ENCODE results near the gene TAS2R8.
"Not testable (repeated sequence)": the region's sequence is repeated elsewhere in the genome, so short reads cannot be mapped to it uniquely, and the experiment has no call there.

The TAS2R8 gene, protein sequence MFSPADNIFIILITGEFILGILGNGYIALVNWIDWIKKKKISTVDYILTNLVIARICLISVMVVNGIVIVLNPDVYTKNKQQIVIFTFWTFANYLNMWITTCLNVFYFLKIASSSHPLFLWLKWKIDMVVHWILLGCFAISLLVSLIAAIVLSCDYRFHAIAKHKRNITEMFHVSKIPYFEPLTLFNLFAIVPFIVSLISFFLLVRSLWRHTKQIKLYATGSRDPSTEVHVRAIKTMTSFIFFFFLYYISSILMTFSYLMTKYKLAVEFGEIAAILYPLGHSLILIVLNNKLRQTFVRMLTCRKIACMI

DNA sequence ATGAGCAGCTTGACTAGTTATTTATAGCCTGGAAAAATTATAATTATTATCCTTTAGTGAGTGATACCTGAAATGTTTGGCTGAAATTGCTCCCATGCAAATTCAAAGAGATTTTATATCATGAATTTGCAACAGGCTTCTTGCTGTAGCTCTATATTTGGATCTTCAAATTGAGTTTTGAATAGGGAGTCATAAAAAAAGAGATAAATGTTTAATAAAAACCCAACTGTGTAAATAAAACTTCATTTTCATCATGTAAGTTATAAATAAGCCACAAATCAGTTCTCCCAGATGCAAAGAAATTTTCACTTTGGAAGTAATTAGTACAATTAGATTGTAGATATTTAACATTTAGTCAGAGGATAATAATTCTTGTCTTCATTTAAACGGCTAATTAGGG is at the start of gene TAS2R8:
TAS2R8 (minus strand) TSS at position 101 of the 400 bp plus-strand sequence. CDS start 306 bp downstream, outside the sequence.
- DNase-seq: no peak

DNA sequence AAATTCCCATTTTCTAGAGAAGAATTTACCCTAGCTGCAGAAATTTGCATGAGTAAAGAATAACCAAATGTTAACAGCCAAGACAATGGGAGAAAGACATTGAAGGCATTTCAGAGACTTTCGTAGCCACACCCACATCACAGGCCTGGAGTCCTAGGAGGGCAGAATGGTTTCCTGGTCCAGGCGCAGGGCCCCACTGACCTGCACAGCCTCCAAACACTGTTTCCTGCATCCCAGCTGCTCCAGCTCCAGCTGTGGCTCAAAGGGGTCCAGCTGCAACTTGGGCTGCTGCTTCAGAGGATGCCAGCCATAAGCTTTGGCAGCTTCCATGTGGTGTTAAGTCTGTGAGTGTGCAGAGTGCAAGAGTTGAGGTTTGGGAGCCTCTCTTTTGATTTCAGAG is 48.7 kb upstream of the TAS2R8 start:
- DNase-seq: no peak

DNA sequence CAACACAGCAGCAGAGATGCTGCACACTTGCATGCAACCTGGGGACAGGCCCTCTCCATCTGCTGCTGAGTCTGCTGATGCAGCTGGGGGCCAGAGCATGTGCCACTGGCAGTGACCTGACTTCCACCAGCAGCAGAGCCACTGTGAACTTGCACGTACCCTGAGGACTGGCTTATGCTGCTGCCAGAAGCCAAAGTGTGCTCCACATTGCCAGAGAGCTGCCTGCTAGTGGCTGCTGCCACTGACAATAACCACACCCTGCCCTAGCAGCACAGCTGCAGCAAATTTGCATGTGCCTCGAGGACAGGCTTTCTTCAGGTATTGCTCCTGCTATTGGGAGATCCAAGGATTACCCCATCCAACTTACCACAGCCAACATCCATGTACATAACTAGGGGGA is 46.7 kb upstream of the TAS2R8 start:
- DNase-seq: no peak

DNA sequence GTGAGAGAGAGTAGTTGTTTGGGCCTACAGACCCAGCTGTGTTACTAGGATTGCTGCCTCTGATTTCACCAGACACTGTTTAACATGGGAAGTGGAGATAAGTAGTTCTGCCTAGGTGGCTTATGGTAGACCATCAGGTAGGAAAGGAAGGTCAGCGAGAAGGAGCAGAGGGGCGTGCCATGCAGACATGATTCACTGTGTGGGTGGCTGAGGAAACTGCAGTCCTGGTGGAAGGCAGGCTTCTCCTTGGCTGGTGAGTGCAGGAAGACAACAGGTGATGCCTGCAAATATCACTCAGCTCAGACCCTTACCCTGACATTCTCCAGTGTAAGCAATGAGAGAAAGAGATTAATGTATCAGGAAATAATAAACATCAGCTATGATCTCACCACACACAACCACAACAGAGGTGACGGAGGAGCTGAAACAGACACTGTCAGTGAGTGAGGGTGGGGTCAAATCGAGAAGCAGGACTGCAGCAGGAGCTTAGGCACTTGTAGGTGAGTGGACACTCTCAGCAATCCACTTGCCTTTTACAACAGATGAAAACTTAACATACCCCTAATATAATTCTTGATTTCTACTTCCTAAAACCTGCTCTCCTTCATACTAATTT is 44.3 kb upstream of the TAS2R8 start:
- DNase-seq: no peak

DNA sequence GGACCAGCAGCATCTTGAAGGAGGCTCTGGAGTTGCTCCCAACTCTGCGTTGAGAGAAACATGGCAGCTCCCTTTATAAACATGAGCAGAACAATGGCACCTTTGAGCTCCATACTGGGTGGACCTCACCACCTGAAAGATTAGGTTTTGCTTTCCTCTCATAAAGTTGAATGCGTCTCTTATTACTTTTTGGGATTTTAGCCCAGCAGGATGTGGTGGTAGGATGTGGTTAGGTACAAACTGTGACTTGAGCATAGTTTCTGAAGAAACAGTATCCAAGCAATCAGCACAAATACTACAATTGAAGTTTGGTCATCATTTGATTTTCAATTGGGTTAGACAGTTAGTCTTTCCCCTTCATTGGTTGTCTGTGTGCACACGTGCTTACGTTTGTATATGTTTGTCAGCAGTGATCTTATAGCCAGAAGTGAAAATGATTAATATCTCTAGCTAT is 42.4 kb upstream of the TAS2R8 start, which contains the start of gene PRR4:
PRR4 (minus strand) TSS at position 51 of the 454 bp plus-strand sequence; CDS start at position 13, 38 bp downstream.
- no peak for DNase-seq

DNA sequence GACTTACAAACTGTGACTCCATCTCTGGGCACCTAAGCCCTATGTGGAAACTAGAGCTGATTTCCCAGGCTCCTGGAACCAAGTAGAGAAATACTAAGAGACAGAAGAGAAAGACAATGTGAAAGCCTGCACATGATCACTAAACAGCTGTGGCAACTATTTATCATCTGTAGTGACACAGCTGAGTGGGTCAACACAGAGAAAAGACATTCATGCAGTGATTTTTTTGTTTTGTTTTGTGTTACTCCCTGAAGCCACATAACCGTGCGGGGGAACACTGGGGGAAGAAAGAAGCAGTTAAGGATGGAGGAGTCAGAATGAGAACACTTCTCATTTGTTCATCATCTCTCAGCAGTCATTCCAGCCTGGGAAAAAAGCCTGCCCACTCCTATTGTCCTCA is 40.7 kb upstream of the TAS2R8 start:
- no peak for DNase-seq

DNA sequence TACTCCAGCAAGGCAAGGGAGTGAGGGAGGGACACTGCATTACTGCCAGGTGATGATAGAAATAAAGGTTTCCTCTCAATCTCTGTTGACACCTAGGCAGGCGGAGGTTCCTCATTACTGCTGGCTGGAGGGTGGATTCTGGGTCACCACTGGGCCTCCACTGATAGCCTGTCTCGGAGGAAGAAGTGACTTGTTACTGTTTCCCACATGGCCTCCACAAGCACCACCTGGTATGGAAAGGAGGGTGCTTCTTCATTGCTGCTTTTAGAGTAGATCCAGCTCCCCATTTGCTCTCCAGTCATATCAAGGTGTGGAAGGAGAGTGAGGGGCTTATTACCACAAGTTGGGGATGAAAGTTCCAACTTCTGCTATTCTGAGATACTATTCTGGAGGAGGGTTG is 35.8 kb upstream of the TAS2R8 start:
- DNase-seq: no peak

DNA sequence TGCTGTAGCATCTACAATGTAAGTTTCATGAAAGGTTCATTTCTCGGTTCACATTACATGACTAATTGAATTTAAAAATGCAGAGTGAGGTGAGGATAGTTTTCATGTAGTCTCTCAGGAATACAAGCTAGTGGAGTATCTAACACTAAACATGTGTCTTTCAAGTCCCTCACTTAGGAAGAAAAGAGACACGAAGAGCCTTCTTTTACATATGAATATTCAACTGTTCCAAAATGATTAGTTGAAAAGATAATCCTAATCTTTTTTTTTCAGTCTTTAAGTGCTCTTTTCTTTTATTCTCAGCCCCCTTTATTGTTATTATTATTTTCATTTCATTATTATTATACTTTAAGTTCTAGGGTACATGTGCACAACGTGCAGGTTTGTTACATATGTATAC is 31.4 kb upstream of the TAS2R8 start:
- DNase-seq: no peak

DNA sequence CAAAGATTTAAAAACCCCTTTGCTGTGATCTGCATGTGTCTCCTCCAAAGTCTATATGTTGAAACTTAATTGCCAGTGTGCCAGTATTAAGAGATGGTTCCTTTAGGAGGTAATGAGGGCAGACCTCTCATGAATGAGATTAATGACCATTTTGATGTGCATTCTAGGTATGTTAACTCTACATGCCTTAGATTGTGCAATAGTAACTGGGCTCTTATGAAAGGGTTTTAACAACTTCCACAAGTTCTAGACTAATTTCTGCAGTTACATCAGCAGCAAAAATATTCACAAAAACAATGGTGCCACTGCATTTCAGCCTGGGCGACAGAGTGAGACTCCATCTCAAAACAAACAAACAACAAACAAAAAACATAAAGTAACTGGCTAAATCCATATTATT is 22.9 kb upstream of the TAS2R8 start:
- no peak for DNase-seq

DNA sequence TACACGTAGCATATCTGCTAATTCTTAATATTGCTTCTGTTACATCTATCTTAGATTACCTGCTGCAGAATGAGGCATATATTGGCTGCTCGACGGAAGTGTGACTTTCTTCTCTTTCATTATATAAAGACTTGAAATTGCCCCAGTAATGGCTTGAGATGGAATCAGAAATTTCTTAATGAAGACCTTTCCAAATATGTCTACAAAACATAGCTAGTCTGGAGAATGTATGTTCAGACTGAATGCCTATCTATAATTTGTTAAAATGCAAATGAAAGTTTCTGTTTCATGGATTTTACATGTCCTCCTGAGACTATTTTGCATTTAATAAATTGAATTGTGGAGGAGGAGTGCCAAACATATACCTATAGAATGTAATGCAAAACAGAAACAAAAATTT is 19.2 kb upstream of the TAS2R8 start, which contains the start of gene TAS2R10:
TAS2R10 (minus strand) TSS at position 101 of the 400 bp plus-strand sequence; CDS start at position 12, 89 bp downstream.
- DNase-seq: no peak

DNA sequence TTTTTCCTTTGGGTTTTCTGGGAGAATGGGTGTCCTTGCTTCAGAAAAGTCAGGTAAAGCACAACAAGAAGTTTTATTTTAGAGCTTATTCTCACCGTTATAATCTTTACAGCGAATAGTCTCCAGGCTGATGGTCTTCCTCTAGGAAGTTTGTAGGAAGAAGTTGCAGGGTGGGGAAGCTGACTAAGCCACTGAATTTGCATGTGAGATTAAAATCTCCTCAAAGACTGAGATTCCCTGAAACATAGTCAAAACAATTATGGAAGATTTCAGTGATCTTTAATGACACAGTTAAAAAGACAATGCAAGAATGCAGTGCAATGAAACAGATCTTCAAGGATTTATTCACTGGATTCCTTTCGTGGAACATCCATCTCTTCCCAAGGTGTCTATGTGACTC is 17.9 kb upstream of the TAS2R8 start:
- no peak for DNase-seq

DNA sequence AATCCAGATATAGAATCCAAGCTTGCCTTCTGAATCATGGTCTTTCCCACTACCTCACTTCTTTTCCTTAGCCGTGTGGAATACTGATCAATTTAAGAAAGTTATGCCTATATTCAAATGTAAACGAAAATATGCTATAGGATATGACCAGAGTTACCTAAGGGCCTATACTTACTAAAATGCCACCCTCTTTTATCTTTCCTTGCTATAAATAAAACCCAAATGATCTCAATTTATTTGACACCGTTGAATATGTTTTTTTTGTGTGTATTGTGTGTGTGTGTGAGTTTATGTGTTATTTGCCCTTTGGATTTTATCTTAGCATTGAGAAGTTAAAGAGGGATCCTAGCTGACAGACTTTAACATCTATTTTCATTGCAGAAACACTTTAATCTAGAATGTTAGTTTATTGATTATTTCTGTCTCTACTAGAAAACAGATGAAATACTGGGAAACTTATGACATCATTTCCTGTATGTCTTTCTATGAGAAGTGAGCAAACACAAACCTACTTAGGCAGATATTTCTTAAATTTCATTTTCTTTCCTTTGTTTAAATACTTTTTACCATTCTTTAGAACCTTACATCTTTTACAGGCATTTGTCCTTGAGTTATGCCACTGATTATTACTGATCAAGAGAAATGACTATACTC is 4.9 kb upstream of the TAS2R8 start:
- DNase-seq: no peak

DNA sequence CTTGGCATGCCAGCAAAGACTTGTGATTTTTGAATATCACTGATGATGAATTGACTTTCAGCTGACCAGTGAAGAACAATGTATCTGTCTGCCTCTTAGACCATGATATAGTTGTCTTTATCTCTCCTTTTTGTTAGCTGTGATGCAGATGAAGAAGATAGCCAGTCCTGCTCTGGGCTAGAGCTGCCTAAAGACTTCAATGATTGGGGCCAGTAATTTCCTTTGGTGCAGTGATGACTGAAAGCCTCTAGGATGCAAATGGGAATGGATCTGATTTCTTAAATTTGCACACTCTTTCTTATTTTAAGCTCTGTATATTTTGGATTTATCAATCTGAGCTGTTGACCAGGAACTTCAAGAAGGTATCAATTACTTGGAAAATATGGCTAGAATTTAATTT is 3.0 kb upstream of the TAS2R8 start, which contains the start of gene TAS2R9:
TAS2R9 (minus strand) TSS at position 101 of the 400 bp plus-strand sequence; CDS start at position 8, 93 bp downstream.
- DNase-seq: no peak

DNA sequence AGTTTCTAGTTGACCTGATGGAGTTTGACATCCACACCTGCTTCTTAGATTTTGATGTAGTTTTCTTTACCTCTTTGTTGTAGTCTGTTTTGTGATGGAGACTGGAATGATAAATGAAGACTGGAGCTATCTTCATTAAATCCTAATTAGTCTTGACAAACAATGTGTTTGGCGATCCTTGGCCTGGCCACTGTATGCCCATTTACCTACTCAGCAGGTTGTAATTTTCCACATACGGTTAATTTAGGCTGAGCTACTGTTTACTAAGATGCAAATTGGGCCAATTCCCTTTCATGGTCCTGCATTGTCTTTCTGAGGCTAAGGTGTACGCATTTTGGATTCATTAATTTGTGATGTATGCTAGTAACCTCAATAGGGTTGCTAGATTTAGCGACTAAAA is 4.5 kb downstream of the TAS2R8 start, which contains the start of gene TAS2R7:
TAS2R7 (minus strand) TSS at position 41 of the 400 bp plus-strand sequence. CDS start 57 bp downstream, outside the sequence.
- DNase-seq: no peak

DNA sequence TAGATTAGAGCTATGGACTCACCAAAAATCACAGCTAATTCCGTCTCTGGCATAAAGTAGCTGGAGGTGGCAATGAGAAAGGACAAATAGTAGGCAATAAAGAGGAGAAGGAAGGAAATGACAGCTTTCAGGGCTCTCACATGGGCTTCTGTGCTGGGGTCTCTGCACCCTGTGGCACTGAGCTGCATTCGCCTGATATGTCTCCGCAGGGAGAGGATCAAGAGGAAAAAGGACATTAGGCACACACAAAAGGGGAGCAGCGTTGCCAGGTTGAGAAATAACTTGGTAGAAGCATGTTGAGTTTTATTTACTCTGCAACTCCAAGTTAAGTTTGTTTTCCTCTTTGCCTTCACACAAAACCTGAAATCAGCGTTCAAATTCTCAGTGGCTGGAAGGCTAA is 5.3 kb downstream of the TAS2R8 start:
- DNase-seq: no peak

DNA sequence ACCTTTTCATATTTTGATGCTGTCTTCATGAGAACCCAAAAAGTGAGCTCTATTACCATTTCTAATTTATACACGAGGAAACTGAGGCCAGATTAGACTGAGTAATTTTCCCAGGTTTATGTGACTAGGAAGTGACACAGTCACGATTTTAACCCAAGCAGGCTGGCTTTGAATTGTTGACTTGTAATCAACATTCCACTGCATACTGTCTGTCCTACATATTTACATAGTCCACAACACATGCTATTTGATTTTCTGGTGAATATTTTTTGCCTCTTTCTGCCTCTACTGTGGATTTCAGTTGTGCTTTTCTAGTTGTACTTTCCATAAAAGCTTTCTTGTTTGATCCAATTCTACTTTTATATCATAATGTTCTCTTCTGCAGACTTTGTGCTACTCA is 12.9 kb downstream of the TAS2R8 start:
- no peak for DNase-seq

DNA sequence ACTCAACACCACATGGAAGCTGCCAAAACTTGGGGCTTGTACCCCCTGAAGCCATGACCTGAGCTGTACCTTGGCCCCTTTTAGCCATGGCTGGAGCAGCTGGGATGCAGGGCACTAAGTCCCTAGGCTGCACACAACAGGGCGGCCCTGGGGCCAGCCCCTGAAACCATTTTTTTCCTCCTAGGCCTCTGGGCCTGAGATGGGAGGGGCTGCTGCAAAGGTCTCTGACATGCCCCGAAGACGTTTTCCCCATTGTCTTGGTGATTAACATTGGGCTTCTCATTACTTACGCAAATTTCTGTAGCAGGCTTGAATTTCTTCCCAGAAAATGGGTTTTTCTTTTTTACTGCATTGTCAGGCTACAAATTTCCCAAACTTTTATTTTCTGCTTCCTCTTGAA is 15.3 kb downstream of the TAS2R8 start:
- not testable (repeated sequence) for DNase-seq

DNA sequence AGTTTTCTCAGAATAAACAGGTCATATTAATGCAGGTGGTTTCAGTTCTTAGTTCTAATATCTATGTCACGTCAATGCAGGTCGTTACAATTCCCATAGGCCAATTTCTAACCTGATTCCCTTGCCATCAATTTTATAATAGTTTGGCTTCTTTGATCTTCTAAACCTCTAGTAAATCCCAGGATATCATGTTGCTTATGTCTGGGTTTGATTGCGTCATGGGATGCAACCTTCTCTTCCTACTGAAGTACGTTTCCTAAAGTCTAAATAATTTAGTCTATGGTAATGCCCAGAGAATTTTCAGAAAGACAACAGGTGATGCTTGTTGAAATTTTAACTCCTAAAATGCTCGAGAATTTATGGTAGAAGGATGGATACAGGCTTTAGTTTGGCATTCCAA is 23.8 kb downstream of the TAS2R8 start:
- DNase-seq: no peak

DNA sequence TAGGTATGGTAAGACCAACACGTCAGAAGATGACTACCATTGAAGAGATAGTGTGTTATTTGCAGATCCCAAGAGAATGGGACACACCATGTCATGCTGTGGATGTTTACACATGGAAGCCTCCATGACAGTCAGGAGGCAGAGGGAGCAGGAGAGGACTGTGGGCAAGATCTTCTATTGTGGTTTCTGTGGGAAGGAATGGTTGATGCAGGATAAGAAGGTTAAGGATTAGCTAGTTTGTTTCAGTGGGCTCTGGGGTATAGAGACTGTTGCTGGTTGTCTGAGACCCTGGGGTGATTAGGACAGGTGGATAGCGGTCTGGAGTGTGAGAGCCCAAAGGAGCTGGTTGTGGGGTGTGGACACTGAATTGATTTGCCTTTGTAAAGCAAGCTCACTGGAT is 28.0 kb downstream of the TAS2R8 start:
- no peak for DNase-seq

DNA sequence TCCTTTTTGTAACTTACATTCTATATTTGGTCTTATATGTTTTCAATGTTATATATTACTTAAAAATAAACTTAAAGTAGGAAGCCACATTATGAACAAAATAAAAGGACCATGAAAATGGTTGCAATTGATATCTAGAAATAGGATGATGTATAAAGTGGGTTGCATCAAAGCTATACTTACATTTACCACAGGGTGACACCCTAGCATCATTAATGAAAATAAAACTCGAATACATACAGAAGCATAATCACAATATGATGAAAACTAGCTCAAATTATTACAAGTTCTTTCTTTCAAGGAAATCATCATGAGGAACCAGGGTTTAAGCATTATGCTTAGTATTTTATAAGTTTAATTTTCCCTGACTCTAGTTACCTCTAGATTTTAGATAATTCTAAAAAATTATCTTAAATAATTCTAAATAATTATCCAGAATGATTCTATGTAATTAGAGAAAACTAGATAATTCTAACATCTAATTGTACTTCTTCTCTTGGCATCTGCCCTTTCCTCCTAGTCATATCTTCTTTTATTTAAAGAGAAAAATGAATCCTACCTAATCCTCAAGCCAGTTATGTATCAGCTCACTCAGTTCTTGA is 35.9 kb downstream of the TAS2R8 start:
- no peak for DNase-seq

DNA sequence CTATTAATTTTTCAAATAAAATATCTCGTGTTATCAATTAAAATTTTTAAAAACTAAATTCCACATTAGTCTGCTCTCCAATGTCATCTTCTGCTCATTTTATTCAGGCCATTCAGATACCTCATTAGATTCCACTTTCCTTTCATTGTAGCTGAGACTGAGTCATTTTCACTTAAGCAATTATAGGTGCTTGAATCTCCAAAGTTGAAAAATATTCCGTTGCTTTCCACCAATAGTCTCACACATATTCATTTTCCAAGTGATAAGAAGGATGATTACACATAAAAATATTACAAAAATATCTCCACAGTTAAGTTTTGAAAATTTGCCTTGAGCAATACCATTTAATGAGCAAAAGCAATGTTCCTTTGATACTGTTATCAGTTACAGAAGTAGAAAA is 47.4 kb downstream of the TAS2R8 start:
- DNase-seq: no peak

DNA sequence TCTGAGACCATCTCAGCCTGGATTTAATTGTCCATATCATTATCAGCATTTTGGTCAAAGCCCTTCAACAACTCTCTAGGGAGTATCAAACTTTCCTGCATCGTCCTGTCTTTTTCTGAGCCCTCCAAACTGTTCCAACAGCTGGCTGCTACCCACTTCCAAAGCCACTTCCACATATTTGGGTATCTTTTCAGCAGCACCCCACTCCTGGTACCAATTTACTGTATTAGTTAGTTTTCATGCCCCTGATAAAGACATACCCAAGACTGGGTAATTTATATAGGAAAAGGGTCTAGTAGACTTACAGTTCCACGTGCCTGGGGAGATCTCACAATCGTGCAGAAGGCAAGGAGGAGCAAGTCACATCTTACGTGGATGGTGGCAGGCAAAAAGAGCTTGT is 50.9 kb downstream of the TAS2R8 start:
- no peak for DNase-seq
